NCI-H187 treated with DMSO at 0.1 percent for 48 hours (cell line): ENCODE data around the gene SGIP1.
A peak's percentile ranks its signal among the peaks of the same experiment; 100 is the strongest.
"Not testable (repeated sequence)": the region's sequence is repeated elsewhere in the genome, so short reads cannot be mapped to it uniquely, and the experiment has no call there.

Experiments
- DNase-seq: peaks from one replicate; lab custom pipeline; 2025; lab: John Stamatoyannopoulos, UW

The SGIP1 gene

DNA sequence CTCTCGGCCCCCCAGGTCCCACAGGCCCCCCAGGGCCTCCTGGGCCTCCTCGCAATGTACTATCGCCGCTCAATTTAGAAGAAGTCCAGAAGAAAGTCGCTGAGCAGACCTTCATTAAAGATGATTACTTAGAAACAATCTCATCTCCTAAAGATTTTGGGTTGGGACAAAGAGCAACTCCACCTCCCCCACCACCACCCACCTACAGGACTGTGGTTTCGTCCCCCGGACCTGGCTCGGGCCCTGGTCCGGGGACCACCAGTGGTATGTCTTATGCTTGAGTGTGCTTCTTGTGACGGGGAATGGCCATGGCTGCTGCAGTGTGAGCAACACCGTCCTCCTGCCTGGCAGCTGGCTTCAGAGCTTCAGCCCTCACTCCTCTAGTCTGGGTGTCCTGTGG is 148.2 kb downstream of the SGIP1 start:
- no peak for DNase-seq

DNA sequence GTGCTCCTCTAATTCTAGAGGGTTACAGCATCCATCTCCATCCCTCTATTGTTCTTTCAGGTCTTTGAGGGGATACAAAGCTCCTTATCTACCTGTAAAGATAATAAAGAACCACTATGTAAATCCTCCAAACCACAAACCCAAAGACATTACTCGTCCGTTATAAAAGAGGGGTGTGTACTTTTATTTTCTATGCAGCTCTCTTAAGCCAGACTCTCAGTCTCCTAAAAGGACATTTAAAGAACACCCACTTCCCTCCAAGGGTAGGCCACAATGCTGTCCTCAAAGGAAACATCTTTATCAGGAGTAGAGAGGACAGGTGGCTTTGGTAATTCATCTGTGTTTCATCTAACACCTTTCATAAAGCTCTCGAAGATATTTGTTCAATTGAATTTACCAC is 150.4 kb downstream of the SGIP1 start:
- DNase-seq = peak; percentile 82

DNA sequence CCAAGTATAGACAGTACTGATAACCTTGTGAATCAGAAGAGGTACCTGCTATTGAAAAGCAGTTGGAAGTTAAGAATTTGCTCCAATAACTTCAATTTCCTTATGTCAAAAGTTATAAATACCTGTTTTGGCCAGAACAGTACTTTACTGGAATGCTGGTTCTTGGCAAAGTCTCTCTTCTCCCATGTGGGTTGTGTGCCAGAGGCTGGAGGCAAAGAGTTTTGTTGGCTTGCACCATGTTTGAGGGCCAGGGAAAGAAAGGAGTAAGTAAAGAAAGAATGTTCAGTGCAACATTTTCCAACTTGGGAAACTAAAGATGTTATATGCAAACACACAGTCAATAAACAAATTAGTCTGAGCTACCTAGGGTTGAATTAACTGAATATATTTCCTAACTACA is 151.3 kb downstream of the SGIP1 start:
- no peak for DNase-seq

DNA sequence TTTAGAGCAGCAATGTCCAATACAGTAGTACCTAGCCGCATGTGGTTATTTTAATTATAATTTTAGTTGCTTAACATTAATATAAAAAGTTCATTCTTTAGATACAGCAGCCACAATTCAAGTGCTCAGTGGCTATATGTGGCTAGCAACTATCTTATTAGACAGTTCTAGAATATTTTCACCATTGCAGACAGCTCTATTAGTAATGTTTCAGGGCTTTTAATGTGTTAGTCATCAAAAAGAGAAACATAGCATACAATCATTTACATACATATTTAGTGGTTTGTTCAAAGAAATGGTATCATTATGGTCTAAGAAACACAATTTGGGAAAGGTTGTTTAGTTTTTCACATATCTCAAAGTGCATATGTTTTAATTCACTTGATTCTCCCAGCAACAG is 151.7 kb downstream of the SGIP1 start:
- no peak for DNase-seq

DNA sequence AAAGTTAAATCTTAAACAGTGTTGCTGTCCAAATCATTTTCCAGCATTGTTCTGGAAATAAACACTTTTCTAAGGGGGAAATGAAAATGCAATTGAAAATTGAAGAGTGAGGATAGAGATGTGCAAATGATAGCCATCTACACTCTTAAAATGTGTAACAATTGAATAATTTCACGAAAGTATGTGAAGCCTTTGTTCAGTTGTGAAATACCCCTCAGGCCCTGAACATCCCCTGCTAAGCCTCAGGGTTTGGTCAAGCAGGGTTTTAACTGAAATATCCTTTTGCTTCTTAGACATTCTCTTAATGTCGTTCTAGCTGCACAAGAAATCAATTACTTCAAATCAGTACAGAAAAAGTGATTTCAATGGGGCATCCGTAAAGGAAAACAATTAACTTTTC is 152.5 kb downstream of the SGIP1 start:
- DNase-seq = no peak

DNA sequence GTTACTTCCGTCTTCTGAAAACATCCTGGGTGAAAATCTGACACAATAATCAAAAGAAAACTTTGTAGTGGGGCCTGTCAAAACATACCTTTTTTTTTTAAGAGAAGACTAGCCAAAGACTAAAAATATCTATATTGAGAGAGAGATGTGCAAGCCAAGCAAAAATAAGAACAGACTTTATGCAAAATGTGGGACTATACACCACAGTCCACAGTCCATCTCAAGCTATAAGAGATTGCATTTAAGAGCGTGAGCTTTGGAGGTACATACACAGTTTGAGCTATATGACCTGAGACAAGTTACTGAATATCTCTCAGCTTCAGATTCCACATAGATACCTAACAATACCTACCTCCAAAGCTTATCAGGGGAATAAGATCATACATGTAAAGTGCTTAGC is 153.4 kb downstream of the SGIP1 start:
- DNase-seq = no peak

DNA sequence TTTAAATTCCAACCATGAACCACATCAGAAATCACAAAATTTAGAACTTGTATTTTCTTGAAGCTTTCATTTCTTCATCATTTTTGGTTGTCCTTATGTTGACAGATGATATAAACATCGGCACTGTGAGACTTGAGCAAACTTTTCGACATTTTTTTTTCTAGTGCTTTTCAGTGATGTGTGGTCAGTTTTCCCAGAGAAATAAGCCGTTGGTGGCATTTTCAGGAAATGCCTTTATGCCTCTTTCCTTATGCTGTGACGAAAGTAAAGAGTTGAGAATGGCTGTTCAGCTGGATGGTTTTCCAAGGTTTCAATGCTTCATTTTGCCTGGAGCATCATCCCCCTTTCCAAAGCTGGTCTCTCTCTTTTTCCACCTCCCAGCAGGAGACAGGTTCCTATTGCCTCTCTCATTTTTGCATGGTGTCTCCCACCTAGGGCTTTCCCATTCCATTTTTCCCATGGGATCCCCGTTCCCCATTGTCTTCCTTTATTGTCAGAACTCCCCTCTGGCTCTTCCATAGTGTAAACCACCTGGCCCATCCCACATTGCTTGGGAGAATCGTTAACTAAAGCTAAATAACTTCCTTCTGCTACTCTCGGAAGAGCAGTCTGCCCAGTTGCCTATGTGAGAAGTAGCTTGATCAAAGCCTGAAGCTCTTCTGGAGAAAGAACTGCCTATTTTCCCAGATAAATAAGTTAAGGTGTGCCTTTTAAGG is 156.9 kb downstream of the SGIP1 start:
- no peak for DNase-seq

DNA sequence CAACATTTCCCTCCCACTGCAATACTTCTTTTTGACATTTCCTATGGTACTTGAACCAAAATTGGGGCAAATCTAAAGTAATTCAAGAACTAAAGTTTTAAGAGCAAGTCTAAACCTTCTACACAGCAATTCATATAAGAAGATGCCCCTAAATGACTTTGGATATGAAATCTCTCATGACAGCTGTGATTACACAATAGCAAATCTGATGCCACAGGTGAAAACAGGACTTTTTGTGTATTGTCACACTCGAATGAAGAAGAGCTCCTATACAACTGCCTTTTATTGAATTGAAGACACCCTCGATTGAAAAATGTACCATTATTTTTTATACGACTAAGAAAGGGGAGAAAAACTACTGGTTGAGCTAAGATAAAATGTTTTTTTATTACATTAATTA is 158.7 kb downstream of the SGIP1 start:
- no peak for DNase-seq

DNA sequence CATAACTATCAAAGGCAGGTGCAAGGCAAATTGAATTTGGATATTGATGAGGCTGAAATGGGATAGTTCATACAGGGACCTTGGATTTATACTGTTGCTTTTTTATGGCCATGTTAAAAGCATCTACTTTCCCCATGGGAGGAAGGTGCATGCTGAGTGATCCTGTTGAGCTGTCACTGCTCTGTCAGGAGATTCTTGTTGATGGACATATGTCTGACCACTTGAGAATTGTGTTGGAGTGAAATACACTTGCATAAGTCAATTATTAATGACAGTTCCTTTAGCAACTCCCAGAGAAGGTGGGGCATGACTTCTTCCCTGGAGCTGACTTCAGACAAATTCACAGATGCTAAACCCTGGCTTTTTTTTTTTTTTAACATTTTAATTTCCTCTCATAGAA is 159.9 kb downstream of the SGIP1 start:
- peak; percentile 86 for DNase-seq

DNA sequence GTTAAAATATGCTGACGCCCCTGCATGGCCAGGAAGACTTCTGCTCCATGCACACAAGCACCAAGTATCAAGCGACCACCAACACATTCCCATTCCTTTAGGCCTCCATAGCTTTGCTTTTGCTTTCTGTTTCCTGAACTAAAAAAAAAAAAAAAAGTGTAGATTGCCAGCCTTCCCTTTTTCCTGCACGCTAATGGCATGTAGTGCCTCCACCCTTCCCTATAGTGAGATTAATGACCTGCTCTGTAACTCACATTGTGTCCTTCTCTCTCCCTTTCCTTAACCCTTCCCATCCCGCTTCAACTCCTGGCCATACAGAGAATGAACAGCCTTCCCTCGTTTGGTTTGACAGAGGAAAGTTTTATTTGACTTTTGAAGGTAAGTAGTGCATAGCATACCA is 161.2 kb downstream of the SGIP1 start:
- peak; percentile 84 for DNase-seq

DNA sequence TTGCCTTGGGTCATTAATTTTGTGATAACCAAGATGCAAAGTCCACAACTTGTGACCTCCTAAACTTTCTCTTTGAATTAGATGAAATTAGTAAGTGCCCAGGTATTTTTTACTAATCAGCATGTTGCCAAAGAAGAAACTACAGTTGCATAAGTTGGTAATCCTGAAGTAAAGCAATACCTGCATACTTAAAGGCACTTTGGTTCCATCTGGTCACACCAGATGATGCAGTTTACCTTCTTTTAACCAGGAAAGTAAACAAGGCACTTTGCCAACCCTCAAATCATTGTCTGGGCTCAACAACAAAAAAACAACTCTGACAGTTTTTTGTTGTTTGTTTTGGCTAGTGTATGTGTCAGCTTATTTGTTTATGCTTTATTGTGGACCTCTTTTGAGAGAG is 162.8 kb downstream of the SGIP1 start:
- no peak for DNase-seq

DNA sequence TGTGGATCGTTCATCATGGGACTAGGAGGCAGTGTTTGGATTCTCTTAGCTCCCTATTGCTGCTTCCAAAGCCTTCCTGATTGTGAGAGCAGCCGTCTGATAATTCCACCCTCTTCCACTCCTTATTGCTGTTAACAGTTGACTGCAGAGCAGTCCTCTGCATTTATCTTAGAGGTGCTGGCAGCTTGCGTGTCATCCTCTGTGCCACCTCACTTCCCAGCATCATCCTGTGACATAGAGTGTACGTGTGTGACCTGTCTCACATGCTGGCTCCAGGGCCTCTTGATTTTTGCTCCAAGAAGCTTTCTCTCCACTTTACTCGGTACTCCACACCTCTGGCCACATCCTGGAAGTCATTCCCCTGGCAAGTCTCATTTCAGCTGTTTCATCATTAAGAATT is 165.3 kb downstream of the SGIP1 start:
- DNase-seq = no peak

DNA sequence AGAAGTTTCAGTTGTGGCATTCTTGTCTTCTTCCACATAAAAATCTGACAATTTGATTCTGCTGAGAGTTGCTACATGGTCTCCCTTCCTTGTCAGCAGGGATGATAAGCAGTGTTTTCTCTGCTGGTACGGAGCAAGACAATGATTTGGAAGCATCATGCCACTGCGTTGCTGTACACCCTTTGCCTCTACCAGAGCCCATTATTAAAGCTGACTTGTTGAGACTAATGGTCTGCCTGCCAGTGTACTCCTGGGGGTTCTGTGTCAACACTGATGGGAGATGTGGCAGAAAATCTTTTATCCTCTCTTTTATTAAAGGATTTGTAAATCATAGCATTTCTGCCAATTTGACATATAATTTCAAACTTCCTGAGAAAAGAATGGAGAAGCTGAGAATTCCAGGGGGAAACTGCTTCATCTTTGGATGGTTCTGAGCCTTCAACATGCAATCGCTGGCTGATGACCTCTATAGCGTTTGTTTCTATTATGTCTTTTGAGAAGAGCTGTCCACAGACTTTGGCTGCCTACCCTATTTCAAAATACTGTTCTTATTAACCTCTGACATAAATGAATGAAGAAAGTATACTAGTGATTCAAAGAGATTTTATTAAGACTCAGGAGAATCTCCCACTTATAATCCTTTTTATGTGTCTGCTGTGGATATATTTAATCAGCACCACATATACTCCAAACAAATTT is 170.4 kb downstream of the SGIP1 start:
- DNase-seq = no peak

DNA sequence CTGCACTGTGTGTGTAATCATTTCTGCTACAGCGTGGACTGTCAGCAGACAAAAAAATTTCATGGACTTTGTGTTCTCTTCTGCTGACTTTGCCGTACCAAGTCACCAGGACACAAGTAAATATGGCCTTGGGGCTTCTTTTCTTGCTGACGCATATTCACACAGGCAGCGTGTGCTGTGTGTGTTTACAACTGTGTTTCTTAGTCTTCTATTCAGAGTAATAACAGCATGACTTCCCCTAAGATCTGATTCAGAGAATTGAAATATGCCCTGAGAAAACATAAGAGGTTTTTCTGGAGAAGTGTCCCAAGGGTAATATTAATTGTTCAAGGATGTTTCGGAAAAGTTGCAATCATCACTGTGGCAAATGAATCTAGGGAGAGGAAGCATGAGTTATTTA is 171.2 kb downstream of the SGIP1 start:
- no peak for DNase-seq

DNA sequence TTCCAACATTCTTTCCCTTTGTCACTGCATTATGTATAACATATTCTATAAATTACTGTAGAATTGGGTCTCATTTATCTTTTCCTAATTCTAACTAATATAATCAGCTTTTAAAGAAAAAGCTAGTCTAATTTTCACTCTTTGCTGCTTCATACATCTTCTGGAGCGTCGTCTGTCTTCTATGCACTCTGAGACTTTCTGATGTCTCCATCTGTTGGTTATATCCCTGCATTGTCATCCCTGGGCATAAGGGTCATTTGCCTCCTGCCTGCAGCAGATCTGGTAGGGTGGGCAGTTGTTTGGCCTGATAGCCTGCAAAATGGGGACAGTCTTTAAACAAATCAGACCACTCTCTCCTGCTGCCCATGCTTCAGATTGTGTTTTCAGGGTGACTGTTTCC is 177.5 kb downstream of the SGIP1 start:
- DNase-seq = no peak

DNA sequence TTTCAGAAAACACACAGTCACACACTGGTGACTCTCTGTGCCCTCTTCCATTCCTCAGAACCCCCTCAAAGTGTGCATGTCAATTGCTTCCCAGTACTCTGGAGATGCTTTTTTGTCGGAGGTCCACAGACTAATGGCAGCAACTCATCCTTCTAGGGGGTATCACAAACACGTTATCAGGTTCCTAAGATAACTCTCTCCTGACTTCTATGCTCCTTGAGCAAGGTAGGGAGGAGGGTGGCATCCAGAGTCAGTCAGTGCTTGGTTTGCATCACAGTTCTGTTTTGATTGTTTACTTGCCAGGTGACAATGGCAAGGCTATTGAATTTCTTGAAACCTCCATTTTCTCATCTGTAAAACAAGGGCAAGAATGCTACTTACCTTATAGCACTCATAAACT is 178.9 kb downstream of the SGIP1 start:
- no peak for DNase-seq

DNA sequence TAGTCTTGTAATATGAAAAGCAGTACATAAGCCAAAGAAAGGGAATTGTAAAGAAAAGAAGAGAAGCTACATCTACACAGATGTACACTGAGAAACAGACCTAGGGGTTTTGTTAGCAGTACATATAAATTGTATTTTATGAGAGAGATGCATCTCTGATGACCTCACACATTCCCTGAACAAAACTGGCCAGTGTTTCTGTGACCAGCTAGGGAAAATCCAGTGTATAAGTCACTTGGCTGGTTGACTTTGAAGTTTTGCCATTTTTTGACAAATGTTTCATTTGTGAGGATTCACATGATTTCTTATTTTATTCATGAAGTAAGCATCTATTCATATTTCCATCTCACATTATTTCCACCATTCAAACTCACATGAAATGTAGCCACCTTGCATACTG is 190.0 kb downstream of the SGIP1 start:
- no peak for DNase-seq

DNA sequence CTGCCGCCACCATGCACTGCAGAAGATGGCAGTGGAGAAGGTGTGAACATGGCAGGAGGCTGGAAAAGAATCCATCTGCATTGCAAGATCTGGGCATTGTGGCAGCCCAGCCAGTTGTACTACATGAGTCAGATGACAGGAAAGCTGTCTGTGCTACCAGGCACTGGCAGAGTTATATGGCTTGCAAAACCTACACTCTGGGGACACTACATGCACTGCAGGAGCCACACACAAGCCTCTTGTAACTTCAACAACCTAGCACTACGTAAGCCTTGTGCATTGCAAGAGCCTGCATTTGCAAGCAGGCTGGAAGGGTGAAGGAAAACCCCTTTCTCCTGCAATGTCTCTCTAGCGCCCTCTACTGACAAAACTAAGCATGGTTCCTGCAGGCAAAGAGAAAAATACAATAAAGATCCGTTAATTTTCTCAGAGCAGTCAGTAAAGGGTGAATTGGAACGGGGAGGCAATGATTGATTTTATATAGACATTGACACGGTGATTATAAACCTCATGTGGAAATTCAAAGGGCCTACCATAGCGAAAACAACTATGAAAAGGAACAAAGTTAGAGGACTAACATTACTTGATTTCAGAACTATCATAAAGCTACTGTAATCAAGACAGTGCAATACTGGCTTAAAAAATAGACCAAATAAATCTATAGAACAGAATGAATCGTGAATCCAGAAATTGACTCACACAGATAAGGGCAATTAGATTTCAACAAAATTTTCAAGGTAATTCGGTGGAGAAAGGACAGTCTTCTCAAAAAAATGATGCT is 192.1 kb downstream of the SGIP1 start:
- DNase-seq = peak; percentile 78

DNA sequence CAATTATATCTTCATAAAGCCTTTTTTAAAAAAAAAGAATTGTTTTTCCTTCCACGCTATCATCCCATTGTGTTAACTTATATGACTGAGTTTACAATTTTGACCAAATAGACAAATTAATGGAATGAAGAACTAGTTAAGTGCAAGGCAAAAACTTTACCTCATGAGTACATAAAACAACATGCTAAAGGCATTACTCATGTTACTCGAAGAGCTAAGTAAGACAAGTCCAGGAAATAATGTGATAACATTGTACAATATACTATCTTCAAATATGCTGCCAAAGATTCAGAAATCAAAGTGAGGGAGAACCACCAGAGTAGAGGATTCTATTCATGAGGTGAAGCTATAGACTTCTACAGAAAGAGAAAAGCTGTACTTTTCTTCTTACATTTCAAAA is 194.1 kb downstream of the SGIP1 start:
- no peak for DNase-seq

DNA sequence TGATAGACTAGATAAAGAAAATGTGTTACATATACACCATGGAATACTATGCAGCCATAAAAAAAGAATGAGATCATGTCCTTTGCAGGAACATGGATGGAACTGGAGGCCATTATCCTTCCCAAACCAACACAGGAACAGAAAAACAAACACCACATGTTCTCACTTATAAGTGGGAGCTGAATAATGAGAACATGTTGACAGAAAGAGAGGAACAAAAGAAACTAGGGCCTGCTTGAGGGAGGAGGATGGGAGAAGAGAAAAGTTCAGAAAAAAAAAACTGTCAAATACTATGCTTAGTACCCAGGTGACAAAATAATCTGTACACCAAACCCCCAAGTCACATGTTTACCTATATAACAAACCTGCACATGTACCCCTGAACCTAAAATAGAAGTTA is 194.8 kb downstream of the SGIP1 start:
- not testable (repeated sequence) for DNase-seq

DNA sequence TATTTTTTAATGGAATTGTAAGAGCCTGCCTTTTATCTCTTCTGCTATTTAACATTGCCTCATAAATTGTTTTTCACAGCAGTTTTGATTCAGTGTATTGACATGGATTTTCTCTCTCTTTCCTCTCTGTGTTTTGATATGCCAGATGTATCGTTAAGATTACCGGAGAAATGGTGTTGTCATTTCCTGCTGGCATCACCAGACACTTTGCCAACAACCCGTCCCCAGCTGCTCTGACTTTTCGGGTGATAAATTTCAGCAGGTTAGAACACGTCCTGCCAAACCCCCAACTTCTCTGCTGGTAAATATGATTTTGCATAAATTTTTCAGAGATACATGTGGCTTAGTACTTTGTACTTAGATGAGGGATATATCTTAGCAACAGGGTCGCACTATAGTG is 195.2 kb downstream of the SGIP1 start:
- DNase-seq = no peak

DNA sequence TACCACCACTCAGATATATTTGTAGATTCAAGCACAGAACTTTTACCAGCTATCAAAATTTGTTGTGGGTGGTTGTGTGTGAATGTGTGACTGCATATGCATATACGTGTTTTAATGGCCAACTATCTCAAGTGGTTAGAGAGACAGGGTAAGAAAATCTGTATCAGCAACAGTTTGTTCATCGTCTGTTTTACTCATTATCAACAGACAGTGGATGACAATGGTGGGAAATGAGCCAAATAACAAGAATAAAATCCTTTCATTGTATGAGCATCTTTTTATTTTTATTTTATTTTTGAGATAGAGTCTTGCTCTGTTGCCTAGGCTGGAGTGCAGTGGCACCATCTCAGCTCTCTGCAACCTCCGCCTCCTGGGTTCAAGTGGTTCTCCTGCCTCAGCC is 195.6 kb downstream of the SGIP1 start:
- DNase-seq = no peak

DNA sequence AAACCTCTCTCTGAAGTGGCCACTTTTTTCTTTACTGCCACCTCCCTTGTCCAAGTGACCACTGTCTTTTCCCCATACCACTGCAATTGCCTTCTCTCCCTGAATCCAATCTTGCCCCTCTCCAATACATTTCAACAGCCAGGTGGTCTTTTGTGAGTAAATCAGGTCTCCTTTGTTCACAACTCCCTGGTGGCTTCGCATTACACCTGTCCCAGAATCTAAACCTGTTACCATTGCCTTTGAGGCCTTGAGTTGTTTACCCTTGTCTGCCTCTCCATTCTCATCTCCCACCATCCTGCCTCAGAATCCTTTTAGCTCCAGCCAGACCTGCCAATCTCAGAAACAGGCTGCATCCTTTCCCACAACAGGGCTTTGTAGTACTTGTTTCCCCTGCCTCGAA is 196.5 kb downstream of the SGIP1 start:
- no peak for DNase-seq
